SU-DHL-6 (cell line): ENCODE data around the gene BICDL2.

Source experiments
- H2AFZ ChIP-seq: fragments of 200-600 bp; sonication (generic); 2 replicates; pipeline ENCODE4 v1.6.1; 2014; ENCODE audit warnings: low read depth, mild to moderate bottlenecking, moderate library complexity, mixed read lengths, antibody characterized with exemption, low read length; ENCODE audit not compliant: severe bottlenecking
- H3F3A ChIP-seq: fragments of 200-600 bp; shearing (Covaris generic); 2 replicates; pipeline ENCODE4 v1.6.0; 2016; ENCODE audit warnings: antibody characterized with exemption, mild to moderate bottlenecking; ENCODE audit not compliant: insufficient read depth
- H3K27ac ChIP-seq: fragments of 200-600 bp; sonication (generic); 2 replicates; pipeline ENCODE4 v1.5.1; 2016; ENCODE audit warnings: low read depth, mild to moderate bottlenecking, low read length, moderate library complexity, mixed read lengths
- H3K27me3 ChIP-seq: fragments of 200-600 bp; sonication (generic), shearing (Covaris generic); 2 replicates; pipeline ENCODE4 v1.6.0; 2014; ENCODE audit warnings: mild to moderate bottlenecking, low read length
- H3K36me3 ChIP-seq: fragments of 200-600 bp; sonication (generic); 2 replicates; pipeline ENCODE4 v1.6.1; 2014; ENCODE audit warnings: mild to moderate bottlenecking, low read length, mixed read lengths
- H3K4me2 ChIP-seq: fragments of 300-600, 200-600 bp; shearing (Covaris generic), sonication (generic); 2 replicates; pipeline ENCODE4 v1.6.0; 2014; ENCODE audit warnings: low read length, low read depth, mild to moderate bottlenecking; ENCODE audit not compliant: poor library complexity, severe bottlenecking
- H3K4me3 ChIP-seq: fragments of 200-600 bp; sonication (generic); 2 replicates; pipeline ENCODE4 v1.5.1; 2014; ENCODE audit warnings: antibody characterized with exemption, low read length, mild to moderate bottlenecking, mixed read lengths; ENCODE audit not compliant: insufficient read depth, poor library complexity, severe bottlenecking
- H3K79me2 ChIP-seq: fragments of 200-600 bp; sonication (generic); 2 replicates; pipeline ENCODE4 v1.6.1; 2014; ENCODE audit warnings: mild to moderate bottlenecking, low read length, moderate library complexity; ENCODE audit not compliant: insufficient read depth
- H3K9ac ChIP-seq: fragments of 200-600 bp; sonication (generic); 2 replicates; pipeline ENCODE4 v1.7.0; 2014; ENCODE audit warnings: mild to moderate bottlenecking, low read length
- H3K9me2 ChIP-seq: fragments of 200-600 bp; sonication (generic); replicated peaks from 2 replicates; pipeline ENCODE4 v1.6.1; 2014; ENCODE audit warnings: low read length; ENCODE audit not compliant: insufficient read depth
- H3K9me3 ChIP-seq: fragments of 200-600 bp; sonication (generic); 2 replicates; pipeline ENCODE4 v1.6.1; 2014; ENCODE audit warnings: low read length, mixed read lengths; ENCODE audit not compliant: insufficient read depth
- H4K20me1 ChIP-seq: fragments of 200-600 bp; sonication (generic); 2 replicates; pipeline ENCODE4 v1.6.1; 2014; ENCODE audit warnings: low read depth, mild to moderate bottlenecking, antibody characterized with exemption, low read length, moderate library complexity, mixed read lengths
- CTCF ChIP-seq: fragments of 200-600 bp; sonication (generic); IDR thresholded peaks from one replicate; pipeline ENCODE4 v1.5.1; 2017; ENCODE audit warnings: antibody characterized with exemption, mild to moderate bottlenecking, low read length, moderate library complexity; ENCODE audit not compliant: insufficient read depth, poor library complexity, severe bottlenecking
- EZH2phosphoT487 ChIP-seq: fragments of 200-600 bp; sonication (generic), shearing (Covaris generic); conservative IDR thresholded peaks from 2 replicates; pipeline ENCODE4 v1.6.1; 2018; ENCODE audit warnings: mild to moderate bottlenecking, antibody characterized with exemption, low read length, moderate library complexity, mixed read lengths

Gene BICDL2

GRCh38 chr16:2981177-2981898 is 55.4 kb downstream of the BICDL2 start:
- no peaks in the 10 kb centered on the region for H4K20me1 ChIP-seq
- H3K27me3 ChIP-seq, result no peaks in the 10 kb centered on the region
- H3K9me2 ChIP-seq, result no peaks in the 10 kb centered on the region
- TF ChIP-seq CTCF (no peak), EZH2phosphoT487 (no peak)
- no peaks in the 10 kb centered on the region for H3K9me3 ChIP-seq
- peak overlapping the region; percentile 76 for H3K4me2 ChIP-seq
- H3K9ac ChIP-seq, result peak overlapping the region; percentile 90
- no peak overlapping the region for H2AFZ ChIP-seq
- peaks cover 18% of the 10 kb centered on the region for H3F3A ChIP-seq
- peaks cover 23% of the 10 kb centered on the region for H3K79me2 ChIP-seq
- no peak overlapping the region for H3K27ac ChIP-seq
- H3K36me3 ChIP-seq, result no peaks in the 10 kb centered on the region
- H3K4me3 ChIP-seq, result peak overlapping the region; percentile 83

- Histone ChIP-seq H3K79me2 (peaks cover 23% of the 10 kb centered on the region), H3K4me3 (peak within 1 kb of the TSS; percentile 83), H3K9me2 (no peaks in the 10 kb centered on the region), H4K20me1 (no peaks in the 10 kb centered on the region), H2AFZ (peak within 1 kb of the TSS; percentile 29), H3K27me3 (no peaks in the 10 kb centered on the region), H3K9me3 (no peaks in the 10 kb centered on the region), H3K4me2 (peak within 1 kb of the TSS; percentile 76), H3K9ac (peak within 1 kb of the TSS; percentile 90), H3K36me3 (no peaks in the 10 kb centered on the region), H3K27ac (peak within 1 kb of the TSS; percentile 80), H3F3A (peaks cover 21% of the 10 kb centered on the region)
- TF ChIP-seq CTCF (no peak), EZH2phosphoT487 (no peak)
These were observed 56.2 kb downstream of the BICDL2 start, which contains the start of gene PKMYT1 for GRCh38 chr16:2980227-2981176. Gene PKMYT1 (minus strand): TSS chr16:2980446. CDS start chr16:2979657, 789 bp downstream.

- H3K27me3 ChIP-seq, result no peaks in the 10 kb centered on the region
- peaks cover 23% of the 10 kb centered on the region for H3K79me2 ChIP-seq
- peaks cover 21% of the 10 kb centered on the region for H3F3A ChIP-seq
- H3K4me2 ChIP-seq, result peak overlapping the region; percentile 59
- H3K4me3 ChIP-seq, result peak overlapping the region; percentile 83
- peak overlapping the region; percentile 21 for H2AFZ ChIP-seq
- no peaks in the 10 kb centered on the region for H3K36me3 ChIP-seq
- H3K9me2 ChIP-seq, result no peaks in the 10 kb centered on the region
- H3K27ac ChIP-seq, result peak overlapping the region; percentile 80
- TF ChIP-seq EZH2phosphoT487 (no peak), CTCF (no peak)
- peak overlapping the region; percentile 90 for H3K9ac ChIP-seq
- H4K20me1 ChIP-seq, result no peaks in the 10 kb centered on the region
- H3K9me3 ChIP-seq, result no peaks in the 10 kb centered on the region
These were observed 57.0 kb downstream of the BICDL2 start for GRCh38 chr16:2979669-2980226.
